ENCODE results near the gene KCNAB2. TPM values are rescaled to one million over a fixed set of nuclear protein-coding genes. Genes with fewer than 3 reads are reported as not detected.
A peak's percentile ranks its signal among the peaks of the same experiment; 100 is the strongest.

The KCNAB2 gene
- total RNA-seq, 4 donors from 2014 or later: 5.4 to 26.4 (median 10.1) TPM

DNA sequence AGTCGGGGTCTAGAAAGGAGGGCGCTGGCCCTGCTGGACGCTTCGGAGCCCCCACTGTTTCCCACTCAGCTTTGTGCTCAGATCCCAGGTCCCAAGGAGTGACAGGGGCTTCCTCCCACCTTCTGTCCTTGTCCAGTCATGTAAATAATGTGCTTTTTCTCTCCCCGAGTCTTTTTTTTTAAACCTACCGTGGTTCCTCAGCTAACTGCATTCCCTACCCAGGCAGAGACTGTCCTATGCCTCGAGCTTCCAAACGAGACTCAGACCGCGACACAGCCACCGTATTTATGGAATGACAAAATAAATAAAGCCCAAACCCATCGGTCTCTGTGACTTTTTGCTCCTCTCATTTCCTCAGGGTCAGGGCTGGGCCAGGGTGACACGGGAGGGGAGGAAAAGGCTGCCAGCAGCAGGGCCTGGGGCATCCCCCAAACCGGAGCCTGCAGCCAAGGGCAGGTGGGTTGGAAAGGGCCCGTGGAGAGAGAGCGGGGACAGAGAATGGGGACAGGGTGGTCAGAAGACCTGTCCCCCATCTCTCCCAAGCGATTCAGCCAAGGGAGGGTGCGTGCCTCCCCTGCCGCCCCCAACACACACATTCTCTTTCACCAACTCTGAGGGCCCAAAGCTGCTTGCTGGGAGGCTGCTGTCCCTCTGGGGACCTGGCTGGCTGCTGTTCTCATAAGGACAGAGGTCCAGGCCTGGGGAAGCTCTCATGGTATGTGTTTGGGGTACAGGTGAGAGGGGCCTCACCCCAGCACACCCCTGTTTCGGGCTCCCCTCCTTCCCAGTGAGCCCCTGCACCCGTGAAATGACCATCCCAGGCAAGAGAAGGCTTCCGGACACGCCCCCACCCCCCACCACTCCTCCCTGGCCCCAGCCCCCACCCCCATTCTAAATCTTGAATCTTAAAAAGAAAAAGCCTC lies 55.4 kb downstream of the KCNAB2 start:
- H3K4me1 ChIP-seq: no peaks in the 10 kb centered on the region
- H3K9me3 ChIP-seq: no peaks in the 10 kb centered on the region
- no peak overlapping the region for H3K27ac ChIP-seq
- no peak overlapping the region for H3K4me3 ChIP-seq
- H3K27me3 ChIP-seq: no peaks in the 10 kb centered on the region
- TF ChIP-seq POLR2A (IDR thresholded peaks at IDR 0.05): no peak
- TF ChIP-seq, protein P1, sequence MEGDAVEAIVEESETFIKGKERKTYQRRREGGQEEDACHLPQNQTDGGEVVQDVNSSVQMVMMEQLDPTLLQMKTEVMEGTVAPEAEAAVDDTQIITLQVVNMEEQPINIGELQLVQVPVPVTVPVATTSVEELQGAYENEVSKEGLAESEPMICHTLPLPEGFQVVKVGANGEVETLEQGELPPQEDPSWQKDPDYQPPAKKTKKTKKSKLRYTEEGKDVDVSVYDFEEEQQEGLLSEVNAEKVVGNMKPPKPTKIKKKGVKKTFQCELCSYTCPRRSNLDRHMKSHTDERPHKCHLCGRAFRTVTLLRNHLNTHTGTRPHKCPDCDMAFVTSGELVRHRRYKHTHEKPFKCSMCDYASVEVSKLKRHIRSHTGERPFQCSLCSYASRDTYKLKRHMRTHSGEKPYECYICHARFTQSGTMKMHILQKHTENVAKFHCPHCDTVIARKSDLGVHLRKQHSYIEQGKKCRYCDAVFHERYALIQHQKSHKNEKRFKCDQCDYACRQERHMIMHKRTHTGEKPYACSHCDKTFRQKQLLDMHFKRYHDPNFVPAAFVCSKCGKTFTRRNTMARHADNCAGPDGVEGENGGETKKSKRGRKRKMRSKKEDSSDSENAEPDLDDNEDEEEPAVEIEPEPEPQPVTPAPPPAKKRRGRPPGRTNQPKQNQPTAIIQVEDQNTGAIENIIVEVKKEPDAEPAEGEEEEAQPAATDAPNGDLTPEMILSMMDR (IDR thresholded peaks at IDR 0.05): no peak
- peak in 1 of 3 donors; percentile 27 for DNase-seq
- H3K36me3 ChIP-seq: no peaks in the 10 kb centered on the region

DNA sequence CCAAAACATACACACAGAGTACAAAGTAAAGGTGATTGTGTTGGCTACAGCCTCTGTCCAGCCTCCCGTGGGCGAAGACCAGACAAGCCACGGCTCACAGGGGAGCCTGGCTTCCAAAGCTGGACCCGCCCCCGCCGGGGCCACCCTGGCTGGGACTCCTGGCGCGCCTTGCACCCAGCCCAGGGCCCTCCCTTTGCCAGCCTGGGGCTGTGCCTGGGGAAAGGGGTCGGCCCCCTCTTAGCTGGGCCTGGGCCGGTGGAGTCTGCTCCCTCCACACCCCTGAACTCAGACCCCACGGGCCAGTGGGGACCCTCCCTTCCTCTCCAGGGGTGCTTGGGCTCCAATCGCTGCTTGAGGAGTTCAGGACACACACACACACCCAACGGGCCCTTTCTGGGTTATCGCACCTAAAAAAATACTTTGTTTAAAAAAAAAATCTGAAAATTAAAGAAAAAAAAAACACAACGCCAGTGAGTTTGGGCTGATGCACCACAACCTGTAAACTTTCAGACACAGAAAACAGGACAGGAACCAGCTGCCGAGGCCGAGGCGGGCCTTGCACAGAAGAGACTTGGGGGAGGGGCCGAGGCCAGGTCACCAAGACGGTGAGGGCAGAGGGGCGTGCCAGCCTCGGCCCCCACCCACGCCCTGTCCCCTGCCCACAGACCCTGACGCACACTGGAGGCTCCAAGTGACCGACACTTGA lies 56.3 kb downstream of the KCNAB2 start:
- Histone ChIP-seq H3K4me1 (no peaks in the 10 kb centered on the region), H3K27me3 (no peaks in the 10 kb centered on the region), H3K36me3 (no peaks in the 10 kb centered on the region), H3K27ac (no peak overlapping the region), H3K9me3 (no peaks in the 10 kb centered on the region), H3K4me3 (no peak overlapping the region)
- peak in 1 of 3 donors; percentile 25 for DNase-seq
- TF ChIP-seq POLR2A (IDR thresholded peaks at IDR 0.05): no peak
- TF ChIP-seq, protein P1 (IDR thresholded peaks at IDR 0.05): no peak

DNA sequence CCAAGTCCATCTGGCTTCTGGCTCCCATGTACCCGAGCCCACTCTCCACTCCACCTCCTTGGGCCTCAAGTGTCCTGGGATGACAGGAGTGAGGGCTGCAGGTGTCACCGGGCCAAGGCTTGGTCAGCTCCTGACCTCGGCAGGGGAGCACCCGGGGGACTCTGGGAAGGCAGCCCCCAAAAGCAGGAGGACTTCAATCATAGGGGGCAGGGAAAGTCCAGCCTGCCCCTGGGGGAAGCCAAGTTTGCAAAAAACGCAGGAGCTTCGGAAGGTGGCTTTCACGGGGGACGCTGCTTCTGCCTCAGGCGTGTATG lies 56.8 kb downstream of the KCNAB2 start:
- Histone ChIP-seq H3K27me3 (no peaks in the 10 kb centered on the region), H3K36me3 (no peaks in the 10 kb centered on the region), H3K27ac (no peak overlapping the region), H3K9me3 (no peaks in the 10 kb centered on the region), H3K4me3 (no peak overlapping the region), H3K4me1 (no peaks in the 10 kb centered on the region)
- peak in 1 of 3 donors; percentile 37 for DNase-seq
- TF ChIP-seq, protein P1 (IDR thresholded peaks at IDR 0.05): no peak
- no peak for TF ChIP-seq POLR2A (IDR thresholded peaks at IDR 0.05)

DNA sequence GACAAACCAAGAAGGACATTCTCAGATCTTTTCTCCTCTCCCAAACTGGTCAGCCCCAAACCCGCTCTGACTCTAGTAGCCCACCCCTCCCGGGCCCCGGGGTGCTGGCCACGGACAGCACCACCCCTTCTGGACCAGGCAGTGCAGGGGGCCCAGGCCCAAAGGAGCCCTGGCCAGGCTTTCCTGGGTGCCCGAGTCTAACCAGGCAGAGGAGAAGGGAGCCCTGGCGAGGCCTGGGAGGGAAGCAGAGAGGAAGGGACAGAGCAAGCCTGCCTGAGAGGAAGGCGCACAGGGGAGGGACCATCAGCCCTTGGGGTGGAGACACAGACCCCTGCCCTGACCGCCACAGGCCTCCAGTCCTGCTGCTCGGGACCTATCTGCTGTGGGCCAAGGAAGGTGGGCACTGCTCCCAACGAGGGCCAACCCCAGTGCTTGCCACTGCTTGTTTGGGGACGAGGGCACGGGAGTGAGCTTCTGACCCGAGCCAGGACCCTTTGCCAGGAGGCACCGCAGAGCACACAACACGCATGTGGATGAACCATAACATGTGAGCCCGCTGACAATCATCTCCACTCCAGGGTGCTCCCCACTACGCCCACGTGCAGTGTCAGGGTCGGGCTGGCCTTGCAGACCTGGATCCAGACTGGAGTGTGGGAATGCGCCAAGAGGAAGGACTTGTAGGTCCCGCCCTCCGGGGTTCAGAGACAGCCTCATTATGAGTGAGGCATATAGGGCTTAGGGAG lies 57.6 kb downstream of the KCNAB2 start:
- no peak overlapping the region for H3K4me3 ChIP-seq
- H3K36me3 ChIP-seq: no peaks in the 10 kb centered on the region
- TF ChIP-seq, protein P1 (IDR thresholded peaks at IDR 0.05): no peak
- TF ChIP-seq POLR2A (IDR thresholded peaks at IDR 0.05): no peak
- H3K9me3 ChIP-seq: no peaks in the 10 kb centered on the region
- H3K4me1 ChIP-seq: no peaks in the 10 kb centered on the region
- no peak for DNase-seq
- no peaks in the 10 kb centered on the region for H3K27me3 ChIP-seq
- no peak overlapping the region for H3K27ac ChIP-seq

DNA sequence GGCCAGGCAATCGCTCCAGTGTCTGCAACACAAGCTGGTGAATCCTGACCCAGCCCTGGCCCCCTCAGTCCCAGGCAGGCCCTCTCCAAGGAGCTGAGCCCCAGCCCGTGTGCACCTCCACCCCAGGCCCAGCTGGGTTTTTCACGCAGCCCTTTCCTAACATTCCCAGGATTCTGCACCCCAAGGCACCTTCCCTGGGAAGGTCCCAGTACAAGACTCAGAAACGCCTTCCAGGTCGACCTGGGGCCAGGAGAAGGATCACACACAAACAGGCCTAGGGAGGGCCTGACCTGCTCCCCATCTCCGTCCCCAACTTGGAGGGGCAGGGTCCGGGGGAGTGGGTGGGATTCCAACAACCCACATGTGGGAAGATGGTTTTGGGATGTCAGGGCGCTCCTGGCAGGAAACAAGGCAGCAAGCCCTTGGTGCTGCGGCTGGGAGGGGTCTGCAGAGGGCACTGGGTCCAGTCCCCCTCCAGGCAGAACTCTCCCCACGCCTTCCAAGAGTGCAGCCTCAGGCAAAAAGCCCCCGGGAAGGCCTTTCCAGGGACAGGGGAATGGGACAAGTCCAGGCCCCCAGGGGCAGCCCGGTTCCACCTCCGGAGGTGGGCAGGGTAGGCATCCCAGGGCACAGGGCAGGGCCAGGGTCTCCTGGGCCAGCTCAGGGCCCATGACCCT lies 58.3 kb downstream of the KCNAB2 start:
- H3K27me3 ChIP-seq: no peaks in the 10 kb centered on the region
- no peak for TF ChIP-seq POLR2A (IDR thresholded peaks at IDR 0.05)
- TF ChIP-seq, protein P1 (IDR thresholded peaks at IDR 0.05): no peak
- H3K4me1 ChIP-seq: no peaks in the 10 kb centered on the region
- H3K9me3 ChIP-seq: no peaks in the 10 kb centered on the region
- no peak for DNase-seq
- H3K4me3 ChIP-seq: no peak overlapping the region
- H3K27ac ChIP-seq: no peak overlapping the region
- H3K36me3 ChIP-seq: no peaks in the 10 kb centered on the region

Measured in Peyer's patch (tissue), 4 donors.